K562 (cell line): ENCODE data around the gene DPY19L1. TPM values are rescaled to one million over a fixed set of nuclear protein-coding genes. Genes with fewer than 3 reads are reported as not detected.
A peak's percentile ranks its signal among the peaks of the same experiment; 100 is the strongest.

Source experiments
- microRNA counts: library from miRNA; unstranded; fragments of <30 nt; microRNA quantifications from one replicate; lab custom pipeline; 2016
- microRNA-seq: library from miRNA; unstranded; fragments of <30 nt; microRNA quantifications from one replicate; pipeline ENCODE4, GENCODE V29; 2018; ENCODE audit warnings: borderline microRNAs expressed
- polyA plus RNA-seq, 8 experiments: library from polyadenylated mRNA; depleted of rRNA in 4 of 8; stranded (reverse) in 5 of 8; unstranded in 3 of 8; fragments of >200 nt; fragmentation: Nextera tagmentation in 2 of 8; fragmentation: Illumina TruSeq in 1 of 8; extraction: Ambion mirVana in 2 of 8; extraction: Trizol in 1 of 8; gene quantifications; 2 replicates each; pipeline versions ENCODE4 v1.2.1 to v1.2.3, GENCODE V29; 2011 to 2014; ENCODE audit warnings: inconsistent platforms in 1 of 8, missing spikeins in 1 of 8
- small RNA-seq: library from RNA; depleted of rRNA; stranded (forward); fragments of <200 nt; gene quantifications from one replicate; pipeline ENCODE3, GENCODE V24; 2014
- total RNA-seq, 7 experiments: library from RNA; depleted of rRNA in 6 of 7; stranded (reverse); fragments of >200 nt in 6 of 7; fragmentation: Illumina TruSeq in 2 of 7; extraction: Trizol in 2 of 7; gene quantifications; 2 replicates each; pipeline versions ENCODE4 v1.2.1 to v1.2.3, GENCODE V29; 2011 to 2021; ENCODE audit warnings: low replicate concordance in 1 of 7

Gene DPY19L1
- total and polyA plus RNA-seq, 9 of the 15 experiments (the other 6 are each of a cell fraction or from before 2014, with no cell fraction given) = 4.0 to 34.3 (median 22.1) TPM

MicroRNAs encoded within 50 kb of the gene (microRNA counts, 767-probe panel; counts per million panel counts)
- microRNA hsa-miR-548n (lab: Ali Mortazavi, UCI) = 1,344 counts per million, percentile 32 among the panel's probes with 10 or more counts

Small RNAs within 50 kb of the gene (microRNA-seq; reads per million reads assigned to microRNA genes)
- 3.6 reads per million, percentile 40 among the genes with 10 or more reads in this experiment for gene MIR548N

Small RNAs within 50 kb of the gene (small RNA-seq; reads per million reads assigned to genes)
- 2.8 reads per million, percentile 87 among the genes with 10 or more reads in this experiment for gene MIR548N
- gene RF00322 = not detected

Other genes starting within 250 kb of the DPY19L1 start
- gene TBX20, start 216.6 kb upstream of the DPY19L1 start, total RNA-seq (2014; rRNA removed) = not detected in 2 replicates
- not detected in 2 replicates for gene TBX20, start 216.6 kb upstream of the DPY19L1 start, total RNA-seq (2014; rRNA removed; fragmentation: Illumina TruSeq; extraction: Trizol)
- gene TBX20, start 216.6 kb upstream of the DPY19L1 start, total RNA-seq (2015; rRNA removed; fragmentation: Illumina TruSeq; extraction: Trizol) = not detected in 2 replicates
- gene TBX20, start 216.6 kb upstream of the DPY19L1 start, total RNA-seq (2021) = not detected in 2 replicates
- not detected in 2 replicates for gene TBX20, start 216.6 kb upstream of the DPY19L1 start, polyA plus RNA-seq (2011; rRNA removed)
- not detected in 2 replicates for gene TBX20, start 216.6 kb upstream of the DPY19L1 start, polyA plus RNA-seq (2014; fragmentation: Illumina TruSeq; extraction: Trizol)
- not detected for gene TBX20, start 216.6 kb upstream of the DPY19L1 start, polyA plus RNA-seq (2014; fragmentation: Nextera tagmentation; extraction: Ambion mirVana)
- gene TBX20, start 216.6 kb upstream of the DPY19L1 start, polyA plus RNA-seq (2014; rRNA removed) = not detected in 2 replicates